A375 (cell line): Measurements from ENCODE around the gene WNT4. TPM values are rescaled to one million over a fixed set of nuclear protein-coding genes. Genes with fewer than 3 reads are reported as not detected.

Experiments used
- total RNA-seq: library from RNA; depleted of rRNA; stranded (reverse); fragments of >200 nt; shearing (Covaris generic); gene quantifications from 2 replicates; pipeline ENCODE4 v1.2.3, GENCODE V29; 2014; rRNA removed

The WNT4 gene
- not detected in 2 replicates for total RNA-seq

DNA sequence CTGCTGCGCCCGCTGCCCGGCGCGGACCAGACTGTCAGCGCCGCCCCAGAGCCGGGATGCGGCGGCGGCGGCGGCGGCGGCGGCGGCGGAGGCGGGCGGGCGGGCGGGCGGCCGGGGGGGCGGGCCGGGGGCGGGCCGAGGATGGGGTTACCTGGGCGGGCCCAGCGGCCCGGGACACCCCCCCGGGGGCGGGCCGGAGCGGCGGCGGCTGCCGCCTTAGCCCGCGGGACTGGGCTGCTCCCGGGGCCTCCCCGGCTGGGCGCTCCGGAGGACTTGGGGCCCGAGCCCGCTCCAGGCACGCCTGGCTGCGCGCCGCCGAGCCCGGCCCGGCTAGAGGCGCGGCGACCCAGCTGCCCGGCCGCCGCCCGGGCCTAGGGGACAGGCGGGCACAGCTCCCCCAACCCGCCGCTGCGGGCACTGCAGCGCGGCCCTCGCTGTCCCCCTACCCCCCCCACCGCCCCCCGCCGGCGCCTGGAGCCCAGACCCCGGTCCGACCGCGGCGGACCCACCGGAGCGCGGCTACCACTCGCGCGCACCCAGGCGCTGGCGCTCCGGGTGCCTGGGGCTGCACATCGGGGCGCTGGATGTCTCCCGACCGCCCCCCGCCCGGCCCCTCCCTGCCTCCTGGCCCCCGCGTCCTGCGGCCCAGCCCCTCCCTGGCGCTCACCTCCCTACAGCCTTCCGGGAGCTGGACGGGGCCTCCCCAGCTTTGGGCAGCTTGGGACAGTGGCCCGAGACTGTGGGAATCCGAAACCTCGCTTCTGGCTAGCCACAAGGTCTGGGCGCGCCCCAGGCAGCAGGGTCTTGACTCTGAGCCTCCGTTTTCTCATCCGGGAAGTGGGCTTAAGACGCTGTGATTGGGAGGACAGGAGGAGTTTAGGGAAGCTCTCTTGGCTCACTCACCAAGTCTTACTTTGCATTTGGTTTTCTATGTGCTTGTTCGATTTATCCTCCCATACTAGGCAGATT lies at the start of gene WNT4:
WNT4 (minus strand) TSS at position 33 of the 969 bp plus-strand sequence. CDS start 175 bp downstream, outside the sequence.

Other genes with a start within 250 kb of the WNT4 start
- gene HSPG2, start 205.8 kb downstream of the WNT4 start, total RNA-seq: 42.0 and 43.5 TPM in 2 replicates
- not detected in 2 replicates for gene CELA3B, start 166.1 kb downstream of the WNT4 start, total RNA-seq
- gene CELA3A, start 141.4 kb downstream of the WNT4 start, total RNA-seq: not detected in 2 replicates
- 131 and 132 TPM in 2 replicates for gene CDC42, start 90.4 kb downstream of the WNT4 start, total RNA-seq